ENCODE data around the gene STARD10. TPM values are rescaled to one million over a fixed set of nuclear protein-coding genes. Genes with fewer than 3 reads are reported as not detected.
A peak's percentile ranks its signal among the peaks of the same experiment; 100 is the strongest.

The STARD10 gene
- total RNA-seq, 1 donor from 2014 or later, result 27.2 TPM

DNA sequence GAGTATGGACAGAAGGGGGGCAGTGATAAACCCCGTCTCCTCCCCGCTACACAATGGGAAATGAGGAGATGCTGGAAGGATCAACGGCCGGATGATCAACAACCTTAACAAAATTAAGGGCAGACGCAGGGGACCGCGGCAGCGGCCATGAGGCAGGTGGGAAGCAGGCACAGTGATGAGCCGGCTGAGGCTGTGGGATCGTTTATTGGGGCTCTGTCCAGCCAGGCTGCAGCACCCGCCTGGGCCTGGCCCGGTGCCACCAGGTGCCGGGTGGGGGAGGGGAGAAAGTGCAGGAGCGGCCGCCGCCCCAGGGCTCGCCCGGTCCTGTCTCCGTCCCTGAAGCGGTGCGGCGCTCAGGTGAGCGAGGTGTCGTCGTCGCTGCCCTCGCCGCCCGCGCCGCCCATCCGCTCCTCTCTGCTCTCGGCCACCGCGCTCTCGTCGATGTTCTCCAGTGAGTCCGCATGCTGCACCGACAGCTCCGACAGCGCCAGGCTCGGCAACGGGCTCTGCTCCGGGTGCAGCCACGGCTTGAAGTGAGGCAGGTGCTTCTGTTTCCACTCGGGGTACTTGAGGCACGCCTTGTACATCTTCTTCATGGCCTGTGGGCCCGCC, 39.2 kb downstream of the STARD10 start:
- ATAC-seq (no peak), DNase-seq (ENCODE audit: low spot score) (no peak)
- intact Hi-C loops (cut with DNase I), result no loop called here

DNA sequence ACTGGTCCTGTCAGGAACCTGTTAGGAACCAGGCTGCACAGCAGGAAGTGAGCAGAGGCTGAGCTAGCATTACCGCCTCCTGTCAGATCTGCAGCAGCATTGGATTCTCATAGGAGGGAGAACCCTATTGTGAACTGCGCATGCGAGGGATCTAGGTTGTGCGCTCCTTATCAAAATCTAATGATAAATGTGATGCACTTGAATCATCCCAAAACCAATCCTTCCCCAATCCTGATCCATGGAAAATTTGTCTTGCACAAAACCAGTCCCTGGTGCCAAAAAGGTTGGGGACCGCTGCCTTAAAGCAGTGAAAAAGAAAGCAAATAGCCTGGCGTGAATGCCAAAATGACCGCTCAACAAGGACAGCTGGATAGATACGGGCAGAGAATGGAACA, 39.7 kb downstream of the STARD10 start:
- DNase-seq (ENCODE audit: low spot score) (no peak), ATAC-seq (no peak)
- intact Hi-C loops (cut with DNase I), result no loop called here

DNA sequence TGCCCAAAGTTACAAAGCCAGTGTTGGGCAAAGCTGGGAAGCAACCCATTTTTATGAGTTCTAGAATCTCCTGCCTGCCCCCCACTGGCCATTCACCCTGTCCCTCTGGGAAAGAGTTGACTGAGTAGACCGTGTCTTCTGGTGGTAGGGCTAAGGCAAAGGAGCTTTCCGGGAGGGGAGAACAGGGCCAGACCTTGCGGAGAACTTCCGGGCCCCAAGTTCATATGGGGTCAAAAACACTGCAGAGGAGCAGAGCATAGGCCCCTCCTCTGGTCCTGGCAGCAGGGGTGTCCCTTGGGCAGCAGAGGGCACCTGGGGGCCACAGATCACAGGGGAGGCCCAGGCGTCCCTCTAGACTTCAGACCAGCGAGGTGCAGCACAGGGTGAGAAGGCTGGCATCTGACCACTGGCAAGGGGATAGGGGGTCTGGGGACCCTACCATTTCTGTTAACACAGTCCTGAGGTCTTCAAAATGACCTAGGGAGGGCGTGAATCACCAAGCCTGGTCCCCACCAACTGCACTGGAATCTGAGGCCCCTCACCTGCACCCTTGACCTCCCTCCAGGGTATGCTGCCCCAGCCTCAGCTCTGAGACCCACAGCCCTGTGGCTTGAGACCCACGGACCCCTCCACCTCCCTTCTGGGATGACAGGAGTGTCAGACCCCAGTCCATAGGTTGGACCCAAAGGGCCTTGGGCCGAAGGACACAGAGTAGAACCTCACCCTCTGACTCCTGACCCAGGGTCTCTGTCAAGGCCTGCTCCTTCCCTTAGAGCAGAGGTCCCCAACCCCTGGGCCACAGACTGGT, 40.3 kb downstream of the STARD10 start:
- DNase-seq (ENCODE audit: low spot score) (no peak), ATAC-seq (no peak)
- intact Hi-C loops (cut with DNase I), result no loop called here

DNA sequence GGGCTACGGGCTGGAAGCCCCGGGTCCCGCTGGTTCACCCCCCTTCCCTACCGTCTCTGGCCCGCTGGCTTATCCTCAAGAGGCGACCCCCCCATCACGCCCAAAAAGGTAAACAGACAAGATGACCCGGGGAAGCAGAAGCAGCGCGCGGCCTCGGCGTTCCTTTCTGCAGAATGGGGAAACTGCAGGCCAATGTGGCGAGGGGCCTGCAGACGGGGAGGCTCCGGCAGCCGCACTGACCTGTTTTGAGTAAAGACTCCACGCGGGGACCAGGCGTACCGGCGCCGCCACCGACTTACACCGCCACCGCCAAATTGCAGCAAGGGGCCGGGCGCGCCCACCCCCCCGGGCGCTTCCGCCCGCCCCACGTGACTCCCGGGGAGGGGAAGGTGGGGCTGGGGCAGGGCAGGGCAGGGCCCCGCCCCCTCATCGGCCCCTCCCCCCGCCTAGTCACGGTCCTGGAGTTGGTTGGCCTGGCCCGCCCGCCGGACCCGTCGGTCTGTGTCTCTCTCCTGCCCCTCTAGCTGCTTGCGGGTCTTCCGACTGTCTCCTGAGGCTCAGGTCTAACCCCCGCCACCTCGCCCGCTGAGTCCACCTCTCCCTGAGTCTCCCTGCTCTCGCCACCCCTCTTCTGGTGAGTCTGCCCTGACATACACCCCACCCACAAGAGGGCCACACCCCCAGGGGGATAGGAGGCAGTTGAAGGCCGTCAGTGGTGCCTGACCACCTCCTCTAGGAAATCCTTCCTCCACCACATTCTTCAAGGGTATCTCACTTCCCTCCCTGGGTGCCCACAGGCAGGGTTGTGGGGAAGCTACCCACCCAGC, 41.5 kb downstream of the STARD10 start, which contains the start of gene ARAP1:
ARAP1 (minus strand) TSS at position 321 of the 827 bp plus-strand sequence. CDS start 25,280 bp downstream, outside the sequence.
- peak; percentile 84 for DNase-seq (ENCODE audit: low spot score)
- ATAC-seq, result peak; percentile 95
- intact Hi-C loops (cut with DNase I), result no loop called here

DNA sequence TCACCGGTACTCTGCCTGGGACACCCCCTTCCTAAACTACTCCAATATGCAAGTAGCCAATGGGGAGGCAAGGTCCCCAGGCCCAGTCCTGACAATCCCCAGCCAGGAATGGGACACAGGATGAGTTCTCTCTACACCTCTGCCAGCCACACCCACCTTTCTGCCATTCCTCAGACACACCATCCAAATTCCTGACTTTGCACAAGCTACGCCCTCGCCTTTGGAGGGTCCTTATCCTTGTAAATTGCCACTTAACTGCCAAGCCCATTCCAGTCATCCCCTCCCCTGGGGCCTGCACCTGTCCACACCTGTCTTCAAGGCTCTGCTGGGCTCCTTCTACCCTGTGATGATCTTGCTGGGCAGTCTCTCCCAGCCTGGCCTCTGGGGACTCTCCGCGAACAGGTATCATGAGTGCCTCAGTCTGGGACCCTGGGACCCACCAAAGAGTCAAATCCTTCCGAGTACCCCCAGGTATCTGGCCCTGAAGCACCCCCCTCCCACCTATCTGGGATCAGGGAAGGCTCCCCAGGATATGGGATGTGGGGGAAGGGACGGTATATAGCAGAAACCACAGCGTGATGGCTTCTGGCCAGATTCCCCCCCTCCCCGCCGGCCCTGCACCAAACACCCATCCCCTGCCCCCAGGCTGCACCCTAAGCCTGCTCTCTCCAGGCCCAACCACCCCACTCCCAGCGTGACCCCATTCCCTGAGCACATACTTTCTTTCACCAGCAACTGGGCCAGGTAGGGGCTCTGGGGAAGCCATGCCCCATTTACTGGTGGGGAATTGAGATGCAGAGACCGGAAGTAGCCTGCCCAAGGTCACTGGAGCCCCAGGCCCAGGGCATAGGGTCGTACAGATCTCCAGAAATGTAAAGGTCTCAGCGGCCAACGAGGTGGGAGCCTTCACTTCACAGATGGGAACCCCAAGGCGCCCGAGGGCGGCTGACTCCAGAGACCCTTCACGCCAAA, 42.4 kb downstream of the STARD10 start:
- ATAC-seq (peak; percentile 19), DNase-seq (ENCODE audit: low spot score) (no peak)
- intact Hi-C loops (cut with DNase I), result no loop called here

DNA sequence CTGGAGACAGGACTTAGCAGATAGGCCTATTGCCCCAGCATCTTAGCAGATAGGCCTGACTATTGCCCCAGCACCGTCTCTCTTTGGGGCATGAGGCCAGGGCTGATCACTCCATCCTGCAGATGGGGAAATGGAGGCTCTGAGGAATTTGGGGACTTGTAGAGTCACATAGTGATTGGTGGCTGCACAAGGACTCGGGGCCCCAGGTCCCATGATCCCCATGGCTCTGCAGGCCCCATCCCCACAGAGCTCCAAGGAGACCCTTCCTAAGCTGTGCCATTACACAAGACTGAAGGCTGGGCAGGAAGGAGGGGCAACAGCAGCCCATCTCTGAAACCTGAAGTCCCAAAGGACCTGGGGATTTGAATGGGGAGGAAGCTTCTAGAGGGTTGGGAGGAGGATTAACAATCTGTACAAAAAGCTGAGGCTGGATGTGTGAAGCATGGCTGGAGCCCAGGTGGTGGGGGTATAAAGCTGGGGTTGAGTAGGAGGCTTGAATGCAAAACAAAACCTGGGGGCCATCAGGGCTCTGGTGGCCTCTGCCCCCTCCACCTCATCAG, 43.2 kb downstream of the STARD10 start:
- intact Hi-C loops (cut with DNase I), result no loop called here

DNA sequence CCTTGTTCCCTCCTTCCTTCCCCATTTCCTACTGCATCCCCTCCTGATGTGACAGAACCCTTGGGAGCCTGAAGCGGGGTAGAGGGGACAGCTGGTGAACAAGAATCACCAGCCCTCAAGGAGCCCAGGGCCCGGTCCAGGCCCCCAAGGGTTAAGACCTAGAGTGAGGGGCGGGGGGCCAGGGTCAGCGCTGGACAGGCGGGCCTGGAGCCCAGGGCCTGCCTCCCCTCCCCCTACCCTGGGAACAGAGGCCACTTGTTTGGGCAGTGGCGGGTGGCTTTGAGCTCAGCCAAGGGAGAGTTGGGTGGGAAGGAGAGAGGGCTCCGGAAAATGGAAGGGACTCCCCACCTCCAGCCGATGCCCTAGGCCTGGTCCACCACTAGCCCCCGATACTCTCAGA, 43.8 kb downstream of the STARD10 start:
- DNase-seq (ENCODE audit: low spot score) (no peak), ATAC-seq (no peak)
- intact Hi-C loops (cut with DNase I), result no loop called here

More for the DNA sequence above, 43.2 kb downstream of the STARD10 start:
- no peak for DNase-seq (ENCODE audit: low spot score)
- no peak for ATAC-seq

DNA sequence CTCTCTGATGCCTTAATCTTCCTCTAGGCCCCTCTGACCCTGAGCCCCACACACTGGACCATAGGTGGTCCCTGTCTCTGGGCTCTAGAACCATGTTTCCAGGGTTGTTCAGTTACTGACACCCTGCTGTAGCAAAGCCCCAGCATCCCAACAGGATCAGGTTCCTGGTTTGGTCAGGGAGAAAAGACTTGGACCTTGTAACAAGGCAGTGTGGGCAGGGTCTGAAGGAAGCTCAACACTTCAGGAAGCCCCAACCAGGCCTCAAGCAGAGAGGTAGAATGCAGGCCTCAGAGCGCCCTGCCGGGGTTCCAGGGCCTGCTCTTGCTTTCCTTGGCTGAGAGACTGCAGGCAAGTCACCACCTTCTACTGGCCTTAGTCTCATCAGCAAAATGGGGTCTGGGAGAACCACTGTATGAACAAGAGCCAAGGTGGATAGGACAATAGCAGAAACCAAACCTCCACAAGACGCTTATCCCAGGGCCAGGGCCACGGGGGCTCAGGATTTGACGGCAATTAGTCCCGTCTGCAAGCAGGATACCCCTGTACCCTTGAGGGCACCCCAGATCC, 46.5 kb downstream of the STARD10 start:
- intact Hi-C loops (cut with DNase I), result no loop called here
- DNase-seq (ENCODE audit: low spot score) (no peak), ATAC-seq (no peak)

DNA sequence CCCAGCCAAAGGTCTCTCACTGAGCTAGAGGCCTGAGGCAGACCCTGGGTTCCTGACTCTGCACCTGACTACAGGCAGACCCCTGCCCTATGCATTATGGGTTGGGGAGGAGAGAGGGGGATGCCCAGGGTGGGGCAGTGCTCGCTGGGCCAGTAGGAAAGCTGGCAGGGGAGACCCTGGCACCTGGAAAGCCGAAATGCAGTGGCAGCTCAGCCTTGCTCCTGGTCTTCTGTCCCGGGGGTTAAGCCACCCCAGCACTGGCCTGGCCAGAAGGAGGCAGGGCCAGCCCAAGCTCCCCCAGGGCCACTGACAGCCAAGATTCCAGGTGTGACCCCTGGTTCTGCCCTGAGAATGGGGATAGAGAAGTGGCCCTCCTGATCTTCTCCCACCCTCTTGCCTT, 47.0 kb downstream of the STARD10 start:
- intact Hi-C loops (cut with DNase I), result no loop called here
- DNase-seq (ENCODE audit: low spot score), result no peak
- no peak for ATAC-seq

DNA sequence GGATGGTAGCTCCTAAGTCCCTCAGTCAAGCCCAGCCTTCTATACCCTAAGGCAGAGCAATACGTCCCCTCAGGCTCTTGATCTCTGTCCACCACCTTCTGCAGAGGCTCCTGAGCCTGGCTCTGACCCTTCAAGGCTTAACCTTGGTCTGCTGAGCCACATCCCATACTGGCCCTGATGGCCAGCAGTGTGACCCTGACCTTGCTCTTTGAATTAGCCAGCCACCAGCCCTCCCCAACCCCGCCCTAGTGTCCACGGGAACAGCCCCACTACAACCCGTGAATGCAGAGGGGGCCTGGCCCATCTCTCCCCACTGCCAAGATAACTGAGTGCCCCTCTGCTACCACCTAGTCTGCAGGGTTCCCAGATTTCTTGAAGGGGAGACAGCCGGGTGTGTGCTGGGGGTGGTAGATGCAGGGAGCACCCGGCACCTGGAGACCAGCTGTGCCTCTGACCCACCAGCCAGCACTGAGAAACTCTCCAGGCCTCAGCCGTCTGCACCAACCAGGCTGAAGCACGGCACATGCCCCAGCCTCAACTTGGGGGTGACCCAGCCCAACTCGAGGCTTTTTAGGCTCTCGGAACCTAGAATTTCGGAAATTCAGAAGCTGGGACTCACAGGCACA, 47.8 kb downstream of the STARD10 start:
- intact Hi-C loops (cut with DNase I), result no loop called here
- no peak for DNase-seq (ENCODE audit: low spot score)

DNA sequence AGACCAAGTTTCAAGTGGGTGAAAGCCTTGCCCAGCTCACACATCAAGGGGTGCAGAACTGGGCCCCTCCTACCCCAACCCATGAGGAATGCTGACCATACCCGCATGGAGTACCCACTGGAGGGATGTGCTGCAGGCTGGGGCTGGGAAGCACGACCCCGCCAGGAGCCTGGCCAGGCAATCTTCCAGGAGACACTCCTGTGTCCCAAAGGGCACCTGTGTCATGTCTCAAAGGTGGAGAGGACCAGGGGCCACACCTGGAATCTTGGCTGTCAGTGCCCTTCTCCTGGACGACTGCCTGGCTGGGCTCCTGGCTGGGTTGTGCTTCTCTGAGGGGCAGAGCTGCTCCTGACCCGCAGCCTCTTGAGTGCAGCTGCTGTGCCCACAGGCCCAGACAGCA, 48.3 kb downstream of the STARD10 start:
- ATAC-seq (no peak), DNase-seq (ENCODE audit: low spot score) (no peak)
- intact Hi-C loops (cut with DNase I), result no loop called here

More for the DNA sequence above, 47.8 kb downstream of the STARD10 start:
- no peak for ATAC-seq

DNA sequence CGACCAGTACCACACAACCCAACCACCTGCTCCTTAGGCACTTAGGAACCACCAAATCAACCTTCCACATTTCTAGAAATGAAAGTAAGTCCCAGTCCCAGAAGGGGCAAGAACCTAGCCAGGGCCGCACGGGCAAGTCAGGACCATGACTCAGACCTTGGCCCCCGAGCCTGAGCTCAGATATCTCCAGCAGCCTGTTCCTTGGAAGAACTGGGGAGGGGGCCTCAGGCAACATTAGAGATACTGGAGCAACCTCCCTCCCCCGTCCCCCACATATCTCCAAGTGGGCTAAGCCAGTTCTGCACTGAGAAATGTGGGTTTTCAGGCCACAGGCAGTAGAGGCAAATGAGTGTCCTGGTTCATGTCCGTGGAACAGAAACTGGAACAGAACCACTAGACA, 49.4 kb downstream of the STARD10 start:
- DNase-seq (ENCODE audit: low spot score) (no peak), ATAC-seq (no peak)
- intact Hi-C loops (cut with DNase I), result no loop called here

DNA sequence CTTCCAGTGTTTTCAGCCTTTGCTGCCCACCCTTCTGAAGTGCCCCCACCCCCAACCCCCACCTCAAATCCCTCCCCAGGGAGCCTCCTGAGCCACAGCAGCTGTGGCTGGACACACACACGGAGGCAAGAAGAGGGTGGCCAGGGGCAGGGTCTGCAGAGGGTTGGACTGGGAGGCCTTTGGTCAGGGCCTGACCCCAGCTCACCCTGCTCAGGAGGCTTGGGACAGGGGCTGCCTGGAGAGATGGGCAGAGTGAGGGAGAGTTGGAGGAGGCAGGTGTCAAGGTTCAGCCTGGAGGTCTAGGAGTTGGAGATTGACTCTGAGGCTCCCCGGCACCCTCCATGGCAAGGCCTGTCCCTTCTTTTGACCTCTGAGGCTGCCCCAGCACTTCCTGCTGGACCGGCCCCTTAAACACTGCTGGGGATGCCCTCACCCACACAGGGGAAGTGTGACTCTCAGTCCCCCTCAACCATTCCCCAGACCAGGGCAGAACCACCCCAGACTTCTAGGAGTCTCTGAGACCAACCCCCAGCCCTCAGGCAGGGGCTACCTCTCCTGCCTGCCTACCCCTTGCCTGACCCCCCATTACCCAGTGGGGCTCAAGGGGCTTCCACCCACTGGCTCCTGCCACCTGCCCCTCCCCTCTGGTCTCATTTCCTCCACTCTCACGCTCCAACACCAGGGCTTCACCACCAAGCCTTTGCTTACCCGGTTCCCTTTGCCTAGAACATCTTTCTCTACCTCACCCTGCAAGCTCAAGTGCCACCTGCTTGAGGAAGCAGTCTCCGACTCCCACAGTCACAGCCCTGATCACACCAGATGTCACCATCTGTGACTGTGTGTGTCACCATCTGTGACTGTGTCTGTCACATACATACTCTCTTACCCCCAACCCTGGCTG, 50.3 kb downstream of the STARD10 start:
- intact Hi-C loops (cut with DNase I), result no loop called here
- ATAC-seq (no peak), DNase-seq (ENCODE audit: low spot score) (no peak)

DNA sequence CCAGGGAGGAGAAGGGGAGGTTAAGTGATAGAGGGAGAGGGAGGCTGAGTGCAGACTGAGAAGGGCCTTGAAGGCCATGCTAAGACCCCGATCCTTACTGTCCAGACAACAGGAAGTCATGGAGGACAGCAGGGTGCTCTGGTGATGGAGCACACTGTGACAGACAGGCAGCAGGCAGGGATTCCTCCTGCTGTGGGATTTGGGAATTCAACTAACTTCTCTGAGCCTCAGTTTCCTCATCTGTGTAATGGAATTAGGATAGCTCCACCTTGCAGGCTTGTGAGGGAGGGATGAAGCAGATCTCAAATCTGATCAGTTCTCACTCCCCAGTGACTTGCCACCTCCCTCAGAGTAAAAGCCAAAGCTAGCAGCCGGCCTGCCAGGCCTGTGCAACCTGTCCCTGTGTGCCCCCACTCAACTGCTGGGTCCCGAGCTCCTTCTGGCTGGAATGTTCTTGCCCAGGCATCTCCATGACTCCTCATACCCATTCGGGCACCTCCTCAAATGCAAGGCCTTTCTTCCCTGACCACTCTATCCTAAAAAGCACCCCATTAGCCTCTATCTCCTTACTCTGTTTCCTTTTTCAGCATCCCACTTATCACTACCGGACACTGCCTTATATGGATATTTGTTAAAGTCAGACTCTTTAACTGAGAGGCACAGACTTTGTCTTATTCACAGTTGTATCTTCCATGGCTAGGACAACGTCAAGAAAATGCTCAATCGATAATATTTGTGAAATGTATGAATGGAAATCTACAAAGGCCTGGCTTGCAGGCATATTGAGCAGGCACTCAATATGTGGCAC, 51.1 kb downstream of the STARD10 start:
- intact Hi-C loops (cut with DNase I), result no loop called here
- ATAC-seq, result no peak
- DNase-seq (ENCODE audit: low spot score), result no peak

DNA sequence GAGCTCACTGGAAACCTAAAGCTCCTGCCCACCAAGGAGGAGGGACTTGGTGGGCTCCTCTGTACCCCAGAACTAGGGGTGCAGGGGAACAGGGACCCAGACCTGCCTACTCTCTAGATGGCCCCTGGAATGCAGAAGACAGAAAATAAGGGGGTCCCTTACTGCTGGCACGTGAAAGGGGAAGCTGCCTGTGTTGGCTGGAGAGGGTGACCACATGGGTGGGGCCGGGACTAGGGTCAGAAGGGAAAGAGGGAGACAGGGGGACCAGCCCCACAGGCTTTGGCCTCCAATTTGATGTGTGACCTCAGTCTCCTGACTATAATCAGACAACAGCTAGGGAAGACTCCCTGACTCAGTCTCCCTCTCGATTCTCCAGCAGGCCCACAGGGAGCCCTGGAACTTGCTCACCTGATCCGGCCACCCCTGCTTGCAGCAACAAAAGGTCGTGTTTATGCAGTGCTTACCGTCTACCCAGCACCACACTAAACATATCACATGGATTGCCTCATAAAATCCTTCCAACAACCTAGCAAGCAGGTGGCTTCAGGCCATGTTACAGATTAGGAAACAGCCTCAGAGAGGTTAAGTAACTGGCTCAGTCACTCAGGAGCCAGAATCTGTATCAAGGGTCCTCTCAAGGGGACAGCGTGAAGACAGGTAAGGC, 51.9 kb downstream of the STARD10 start:
- ATAC-seq (peak; percentile 3), DNase-seq (ENCODE audit: low spot score) (no peak)
- intact Hi-C loops (cut with DNase I), result no loop called here
